GM23338 (cell line): ENCODE results near the gene MAN2A2.
"Not testable (repeated sequence)": the region's sequence is repeated elsewhere in the genome, so short reads cannot be mapped to it uniquely, and the experiment has no call there.

Experiments
- EZH2phosphoT487 ChIP-seq: fragments of 200-600 bp; sonication (generic); IDR thresholded peaks from one replicate; pipeline ENCODE4 v1.8.1; 2018; ENCODE audit warnings: antibody characterized with exemption; ENCODE audit not compliant: unreplicated experiment
- TF ChIP-seq, protein P1 (sequence below), 2 experiments: fragments of 200-600 bp in 1 of 2; sonication (generic) in 1 of 2; conservative IDR thresholded peaks; 2 replicates each; pipeline versions ENCODE4 v1.5.1 to v1.6.1; 2016 to 2017; ENCODE audit warnings: antibody characterized with exemption in 2 of 2, low read depth in 2 of 2, mild to moderate bottlenecking in 2 of 2, moderate library complexity in 1 of 2

DNA sequence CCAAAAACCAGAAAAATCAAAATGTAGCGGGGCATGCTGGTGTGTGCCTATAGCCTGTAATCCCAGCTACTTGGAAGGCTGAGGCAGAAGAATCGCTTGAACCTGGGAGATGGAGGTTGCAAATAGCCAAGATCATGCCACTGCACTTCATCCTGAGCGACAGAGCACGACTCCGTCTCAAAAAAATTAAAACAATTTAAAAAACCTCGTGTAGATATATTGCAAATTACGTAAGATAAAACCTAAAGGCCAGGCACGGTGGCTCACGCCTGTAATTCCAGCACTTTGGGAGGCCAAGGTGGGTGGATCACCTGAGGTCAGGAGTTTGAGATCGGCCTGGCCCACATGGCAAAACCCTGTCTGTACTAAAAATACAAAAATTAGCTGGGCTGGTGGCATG is 23.7 kb downstream of the MAN2A2 start:
- TF ChIP-seq, protein P1, sequence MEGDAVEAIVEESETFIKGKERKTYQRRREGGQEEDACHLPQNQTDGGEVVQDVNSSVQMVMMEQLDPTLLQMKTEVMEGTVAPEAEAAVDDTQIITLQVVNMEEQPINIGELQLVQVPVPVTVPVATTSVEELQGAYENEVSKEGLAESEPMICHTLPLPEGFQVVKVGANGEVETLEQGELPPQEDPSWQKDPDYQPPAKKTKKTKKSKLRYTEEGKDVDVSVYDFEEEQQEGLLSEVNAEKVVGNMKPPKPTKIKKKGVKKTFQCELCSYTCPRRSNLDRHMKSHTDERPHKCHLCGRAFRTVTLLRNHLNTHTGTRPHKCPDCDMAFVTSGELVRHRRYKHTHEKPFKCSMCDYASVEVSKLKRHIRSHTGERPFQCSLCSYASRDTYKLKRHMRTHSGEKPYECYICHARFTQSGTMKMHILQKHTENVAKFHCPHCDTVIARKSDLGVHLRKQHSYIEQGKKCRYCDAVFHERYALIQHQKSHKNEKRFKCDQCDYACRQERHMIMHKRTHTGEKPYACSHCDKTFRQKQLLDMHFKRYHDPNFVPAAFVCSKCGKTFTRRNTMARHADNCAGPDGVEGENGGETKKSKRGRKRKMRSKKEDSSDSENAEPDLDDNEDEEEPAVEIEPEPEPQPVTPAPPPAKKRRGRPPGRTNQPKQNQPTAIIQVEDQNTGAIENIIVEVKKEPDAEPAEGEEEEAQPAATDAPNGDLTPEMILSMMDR (conservative IDR thresholded peaks at IDR 0.05; ENCODE audit: low read depth in 2 of 2), result not testable (repeated sequence)
- TF ChIP-seq EZH2phosphoT487, result not testable (repeated sequence)
